ENCODE measurements around the gene SIRPB2. TPM values are rescaled to one million over a fixed set of nuclear protein-coding genes. Genes with fewer than 3 reads are reported as not detected.
A peak's percentile ranks its signal among the peaks of the same experiment; 100 is the strongest.

SIRPB2 gene
- total RNA-seq, 1 experiment from 2014 or later: not detected

DNA sequence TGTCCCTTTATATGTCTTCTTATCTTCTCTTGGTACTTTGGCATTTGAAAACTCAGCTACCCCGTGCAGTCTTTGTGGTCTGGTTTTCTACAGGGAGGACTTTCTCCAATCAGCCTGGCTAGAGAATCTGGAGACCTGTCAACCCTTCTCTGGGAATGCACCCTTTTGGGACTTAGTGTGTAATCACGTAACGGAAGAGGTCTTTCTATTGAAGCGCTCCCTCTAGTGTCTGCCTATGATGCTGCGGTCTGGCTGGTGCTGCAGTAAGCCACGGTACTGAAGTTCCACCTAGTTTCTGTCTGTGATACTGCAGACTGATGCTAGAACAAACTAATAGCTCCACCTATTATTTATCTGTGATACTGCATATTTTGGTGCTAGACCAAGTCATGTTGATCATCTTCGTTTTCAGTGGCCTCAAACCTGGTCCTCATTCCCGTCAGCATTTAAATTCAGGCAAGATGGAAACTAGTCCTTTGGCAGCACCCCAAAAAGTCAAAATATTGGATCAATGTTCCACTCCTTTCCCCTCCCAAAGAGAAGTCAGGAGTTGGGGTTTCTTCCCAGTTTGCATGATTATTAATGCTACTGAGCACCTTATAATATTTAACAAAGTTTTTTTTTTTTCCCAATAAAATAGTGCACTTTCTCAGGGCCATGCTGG is 12.5 kb upstream of the SIRPB2 start:
- no peak overlapping the region for H3K14ac ChIP-seq (ENCODE audit: insufficient read depth, low read length)
- H3K4ac ChIP-seq (ENCODE audit: low read depth, low read length): no peak overlapping the region
- no peak overlapping the region for H3K9ac ChIP-seq (ENCODE audit: extremely low read depth, insufficient read length, low read length)
- DNase-seq: peak; percentile 88
- no peak overlapping the region for H4K5ac ChIP-seq (ENCODE audit: insufficient read length, low read depth, low read length)
- no peaks in the 10 kb centered on the region for H3K79me2 ChIP-seq (ENCODE audit: insufficient read depth, low read length)
- H3K18ac ChIP-seq (ENCODE audit: insufficient read length, low read depth, low read length): no peak overlapping the region
- TF ChIP-seq, protein P1, sequence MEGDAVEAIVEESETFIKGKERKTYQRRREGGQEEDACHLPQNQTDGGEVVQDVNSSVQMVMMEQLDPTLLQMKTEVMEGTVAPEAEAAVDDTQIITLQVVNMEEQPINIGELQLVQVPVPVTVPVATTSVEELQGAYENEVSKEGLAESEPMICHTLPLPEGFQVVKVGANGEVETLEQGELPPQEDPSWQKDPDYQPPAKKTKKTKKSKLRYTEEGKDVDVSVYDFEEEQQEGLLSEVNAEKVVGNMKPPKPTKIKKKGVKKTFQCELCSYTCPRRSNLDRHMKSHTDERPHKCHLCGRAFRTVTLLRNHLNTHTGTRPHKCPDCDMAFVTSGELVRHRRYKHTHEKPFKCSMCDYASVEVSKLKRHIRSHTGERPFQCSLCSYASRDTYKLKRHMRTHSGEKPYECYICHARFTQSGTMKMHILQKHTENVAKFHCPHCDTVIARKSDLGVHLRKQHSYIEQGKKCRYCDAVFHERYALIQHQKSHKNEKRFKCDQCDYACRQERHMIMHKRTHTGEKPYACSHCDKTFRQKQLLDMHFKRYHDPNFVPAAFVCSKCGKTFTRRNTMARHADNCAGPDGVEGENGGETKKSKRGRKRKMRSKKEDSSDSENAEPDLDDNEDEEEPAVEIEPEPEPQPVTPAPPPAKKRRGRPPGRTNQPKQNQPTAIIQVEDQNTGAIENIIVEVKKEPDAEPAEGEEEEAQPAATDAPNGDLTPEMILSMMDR (conservative IDR thresholded peaks at IDR 0.05): peak; percentile 98
- H3K4me1 ChIP-seq (ENCODE audit: insufficient read depth, low read length): no peaks in the 10 kb centered on the region
- H2BK5ac ChIP-seq (ENCODE audit: insufficient read length, low read length): no peak overlapping the region
- H3K23me2 ChIP-seq (ENCODE audit: insufficient read length, low read depth, low read length, poor library complexity, severe bottlenecking): no peaks in the 10 kb centered on the region
- H2BK15ac ChIP-seq (ENCODE audit: low read depth, low read length): no peak overlapping the region
- no peak overlapping the region for H2BK12ac ChIP-seq (ENCODE audit: insufficient read length, low read depth, low read length)
- H4K8ac ChIP-seq (replicated peaks; ENCODE audit: insufficient read length, low read depth, low read length): no peak overlapping the region
- H4K20me1 ChIP-seq (ENCODE audit: control insufficient read depth, insufficient read depth, insufficient read length): no peaks in the 10 kb centered on the region
- no peaks in the 10 kb centered on the region for H3K27me3 ChIP-seq (ENCODE audit: insufficient read depth, low read length)
- no peak overlapping the region for H2BK20ac ChIP-seq (ENCODE audit: low read depth, low read length, poor library complexity, severe bottlenecking)
- H3K79me1 ChIP-seq (ENCODE audit: insufficient read depth, low read depth, low read length, poor library complexity, severe bottlenecking): no peaks in the 10 kb centered on the region
- H3K23ac ChIP-seq (ENCODE audit: insufficient read length, low read depth, low read length): no peak overlapping the region
- no peak overlapping the region for H4K91ac ChIP-seq (ENCODE audit: insufficient read length, low read depth, low read length)
- H2AFZ ChIP-seq (ENCODE audit: low read length): no peak overlapping the region
- H3K9me3 ChIP-seq (ENCODE audit: control insufficient read depth, low read depth, low read length): no peaks in the 10 kb centered on the region
- H3K9me3 Mint-ChIP-seq: peaks cover 11 to 12% of the 10 kb centered on the region in 2 experiments
- no peak overlapping the region for H3K56ac ChIP-seq (ENCODE audit: insufficient read length, low read depth, low read length)
- no peak overlapping the region for H3K27ac ChIP-seq (ENCODE audit: insufficient read length, low read depth, low read length)
- no peak overlapping the region for H3K4me3 Mint-ChIP-seq
- no peak overlapping the region for H2BK120ac ChIP-seq (ENCODE audit: low read depth, low read length, poor library complexity, severe bottlenecking)
- H3K36me3 Mint-ChIP-seq (ENCODE audit: insufficient read depth in 1 of 3, low read depth in 3 of 3): peaks cover 2 to 12% (median 3%) of the 10 kb centered on the region in 3 experiments; a peak in 3 of 7 replicates
- no peak overlapping the region for H3K4me2 ChIP-seq (ENCODE audit: insufficient read depth, insufficient read length, low read length)
- no peak overlapping the region for H3K27ac Mint-ChIP-seq
- no peak overlapping the region for H3T11ph ChIP-seq (ENCODE audit: low read length)
- H3K4me1 Mint-ChIP-seq: peaks cover 21 to 30% of the 10 kb centered on the region in 2 experiments
- H2AK5ac ChIP-seq (ENCODE audit: insufficient read length, low read length): no peak overlapping the region
- peaks cover 19% of the 10 kb centered on the region for H3K27me3 Mint-ChIP-seq (ENCODE audit: low read depth)
- no CpG with 5 or more reads among the region's 8 CpGs for WGBS (ENCODE audit: extremely low coverage, insufficient read length, low lambda C conversion rate)
